Ovary (tissue), 9 donors: ENCODE results near the gene UST. TPM values are rescaled to one million over a fixed set of nuclear protein-coding genes. Genes with fewer than 3 reads are reported as not detected.
"Not testable (repeated sequence)": the region's sequence is repeated elsewhere in the genome, so short reads cannot be mapped to it uniquely, and the experiment has no call there.

Experiments
- DNase-seq, 5 donors: peaks; one replicate each; pipeline ENCODE4 v3.0.0-alpha.2; 2019 to 2020
- H3K27ac ChIP-seq, 2 donors: fragments of 200-600 bp; one replicate each; pipeline versions ENCODE4 v1.5.1 to v1.8.0; 2019 to 2022
- H3K27me3 ChIP-seq: fragments of 200-600 bp; one replicate; pipeline ENCODE4 v1.8.0; 2022
- H3K36me3 ChIP-seq: fragments of 200-600 bp; sonication (generic); one replicate; pipeline ENCODE4 v1.5.1; 2019
- H3K4me1 ChIP-seq: one replicate; pipeline ENCODE4 v1.8.1; 2013; ENCODE audit warnings: mild to moderate bottlenecking, moderate library complexity; ENCODE audit not compliant: insufficient read depth
- H3K4me3 ChIP-seq: fragments of 200-600 bp; sonication (generic); one replicate; pipeline ENCODE4 v1.5.1; 2017
- H3K9me3 ChIP-seq, 2 donors: fragments of 200-600 bp in 1 of 2; sonication (generic) in 1 of 2; one replicate each; pipeline versions ENCODE4 v1.5.1 to v1.8.1; 2013 to 2019; ENCODE audit warnings: mild to moderate bottlenecking in 1 of 2, moderate library complexity in 1 of 2
- EP300 ChIP-seq: sonication (generic); formaldehyde crosslinking; IDR thresholded peaks from one replicate; pipeline ENCODE4 v1.6.1; 2017; ENCODE audit warnings: antibody characterized with exemption
- POLR2A ChIP-seq: fragments of 450-650 bp; IDR thresholded peaks from one replicate; pipeline ENCODE4 v1.6.1; 2017; ENCODE audit warnings: antibody characterized with exemption, mild to moderate bottlenecking, moderate library complexity
- WGBS, 3 donors: extraction: QIAGEN DNeasy Blood & Tissue Kit in 1 of 3; methylation state at CpG; one replicate each; pipeline versions ENCODE4 v1.1.5 to v1.1.7; 2013 to 2017; 5-methylcytosine and 5-hydroxymethylcytosine counted together
- intact Hi-C, 4 donors: fragments of 100-400 bp; cut with DNase I; formaldehyde crosslinking; loops; one replicate each; pipeline versions ENCODE4 v1.11.0 to v1.15.1; 2022 to 2023
- polyA plus RNA-seq, 2 donors: library from polyadenylated mRNA; stranded (reverse); fragments of 200-250 nt in 1 of 2; fragments of 350-450 nt in 1 of 2; fragmentation: Illumina TruSeq in 1 of 2; extraction: RNeasy Lipid Tissue Mini Kit (QIAGEN cat#74804) in 1 of 2; gene quantifications; one replicate each; pipeline ENCODE4 v1.2.3, GENCODE V29; 2013 to 2014
- total RNA-seq, 7 donors: library from RNA; depleted of rRNA in 2 of 7; stranded (reverse); fragments of >200 nt in 2 of 7; fragmentation: NEBNext Ultra II Directional in 3 of 7; extraction: Animal tissue kit (Norgen Biotek cat#: 25700) in 3 of 7; gene quantifications; one replicate each; pipeline versions ENCODE4 v1.1.0 to v1.2.4, GENCODE V29; 2016 to 2023
- TF ChIP-seq, protein P1 (sequence below), 3 donors: fragments of 450-650 bp in 2 of 3; fragments of 200-600 bp in 1 of 3; IDR thresholded peaks; one replicate each; pipeline versions ENCODE4 v1.5.1 to v1.8.0; 2016 to 2022; ENCODE audit warnings: antibody characterized with exemption in 3 of 3, mild to moderate bottlenecking in 1 of 3
- donor health status: DM: no; HTN: no; CAD: no; lungs with moderate emphysema.
- donor health status: DM: no; HTN: no; CAD: no.
- donor health status: Bipolar disorder and iron deficiency.
- donor health status: DM: yes; HTN: yes; CAD: no.
- donor health status: DM: no; HTN: no; CAD: no.
- donor health status: DM: yes; HTN: yes; CAD: no.

The UST gene
- total and polyA plus RNA-seq, 9 donors: 11.8 to 20.1 (median 16.5) TPM

GRCh38 chr6:148873868-148874267, 127.0 kb downstream of the UST start:
- Histone ChIP-seq H3K36me3 (no peaks in the 10 kb centered on the region), H3K27ac (no peak overlapping the region), H3K27me3 (no peaks in the 10 kb centered on the region), H3K4me3 (no peak overlapping the region), H3K9me3 (no peaks in the 10 kb centered on the region), H3K4me1 (peaks cover 4% of the 10 kb centered on the region)
- no peak for DNase-seq
- 83 to 92% (median 89%) methylated on average over 5 of the region's 5 CpGs for WGBS, 3 donors
- TF ChIP-seq POLR2A: no peak
- no peak for TF ChIP-seq EP300
- TF ChIP-seq, protein P1, sequence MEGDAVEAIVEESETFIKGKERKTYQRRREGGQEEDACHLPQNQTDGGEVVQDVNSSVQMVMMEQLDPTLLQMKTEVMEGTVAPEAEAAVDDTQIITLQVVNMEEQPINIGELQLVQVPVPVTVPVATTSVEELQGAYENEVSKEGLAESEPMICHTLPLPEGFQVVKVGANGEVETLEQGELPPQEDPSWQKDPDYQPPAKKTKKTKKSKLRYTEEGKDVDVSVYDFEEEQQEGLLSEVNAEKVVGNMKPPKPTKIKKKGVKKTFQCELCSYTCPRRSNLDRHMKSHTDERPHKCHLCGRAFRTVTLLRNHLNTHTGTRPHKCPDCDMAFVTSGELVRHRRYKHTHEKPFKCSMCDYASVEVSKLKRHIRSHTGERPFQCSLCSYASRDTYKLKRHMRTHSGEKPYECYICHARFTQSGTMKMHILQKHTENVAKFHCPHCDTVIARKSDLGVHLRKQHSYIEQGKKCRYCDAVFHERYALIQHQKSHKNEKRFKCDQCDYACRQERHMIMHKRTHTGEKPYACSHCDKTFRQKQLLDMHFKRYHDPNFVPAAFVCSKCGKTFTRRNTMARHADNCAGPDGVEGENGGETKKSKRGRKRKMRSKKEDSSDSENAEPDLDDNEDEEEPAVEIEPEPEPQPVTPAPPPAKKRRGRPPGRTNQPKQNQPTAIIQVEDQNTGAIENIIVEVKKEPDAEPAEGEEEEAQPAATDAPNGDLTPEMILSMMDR (IDR thresholded peaks at IDR 0.05): no peak
- intact Hi-C loops: no loop called here

DNA sequence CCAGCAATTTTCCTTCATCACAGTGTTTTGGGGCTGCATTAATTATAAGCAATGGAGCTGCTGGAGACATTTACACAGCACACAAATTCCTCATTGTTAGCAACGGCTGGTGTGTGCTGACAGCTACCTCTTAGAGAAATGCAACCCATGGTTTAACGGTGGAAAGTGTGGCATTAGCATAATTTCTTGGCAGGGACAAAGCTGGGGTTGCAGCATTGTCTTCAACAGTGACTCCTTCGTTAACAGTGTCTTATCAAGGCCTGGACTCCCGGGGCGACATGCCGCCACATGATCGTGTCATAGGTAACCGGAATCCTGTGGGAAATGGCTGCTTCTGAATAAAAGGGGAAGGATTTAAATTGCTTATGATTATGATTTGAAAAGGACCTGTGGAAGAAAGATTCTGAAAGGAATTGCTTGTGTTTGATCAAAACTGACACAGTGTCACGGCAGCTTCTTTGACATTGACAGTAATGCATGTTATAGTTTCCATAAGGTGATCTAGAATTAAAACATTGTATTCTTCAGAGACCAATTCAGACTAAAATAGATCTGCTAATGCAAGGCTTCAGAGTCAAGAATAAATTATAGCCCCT, 128.0 kb downstream of the UST start:
- intact Hi-C loops: no loop called here
- no peak overlapping the region for H3K27ac ChIP-seq
- no peak for DNase-seq
- no peak overlapping the region for H3K4me3 ChIP-seq
- H3K9me3 ChIP-seq: no peaks in the 10 kb centered on the region
- H3K36me3 ChIP-seq: no peaks in the 10 kb centered on the region
- peaks cover 9% of the 10 kb centered on the region for H3K4me1 ChIP-seq
- 51 to 60% (median 60%) methylated on average over 9 of the region's 9 CpGs for WGBS, 3 donors
- H3K27me3 ChIP-seq: no peaks in the 10 kb centered on the region
- TF ChIP-seq, protein P1 (IDR thresholded peaks at IDR 0.05): no peak
- TF ChIP-seq POLR2A (no peak), EP300 (no peak)

GRCh38 chr6:148878683-148879082, 131.9 kb downstream of the UST start:
- H3K4me3 ChIP-seq: no peak overlapping the region
- H3K4me1 ChIP-seq: peaks cover 9% of the 10 kb centered on the region
- no peak for DNase-seq
- H3K27me3 ChIP-seq: no peaks in the 10 kb centered on the region
- TF ChIP-seq, protein P1 (IDR thresholded peaks at IDR 0.05): no peak
- TF ChIP-seq EP300: no peak
- TF ChIP-seq POLR2A: no peak
- no peaks in the 10 kb centered on the region for H3K36me3 ChIP-seq
- no peaks in the 10 kb centered on the region for H3K9me3 ChIP-seq
- no peak overlapping the region for H3K27ac ChIP-seq
- intact Hi-C loops: no loop called here
- WGBS, 3 donors: 67 to 82% (median 68%) methylated on average over 5 of the region's 5 CpGs

- H3K27me3 ChIP-seq, H3K4me3 ChIP-seq, H3K36me3 ChIP-seq, H3K9me3 ChIP-seq, H3K27ac ChIP-seq, H3K4me1 ChIP-seq, DNase-seq: not testable (repeated sequence)
- 95 to 97% (median 96%) methylated on average over 7 of the region's 7 CpGs for WGBS, 3 donors
- intact Hi-C loops: loop anchor here in 1 of 4 donors (5.0 kb wide), 1 partner anchor 327 kb away; no protein-coding TSS in a partner anchor
Measured at GRCh38 chr6:148880742-148881141, 133.9 kb downstream of the UST start.

DNA sequence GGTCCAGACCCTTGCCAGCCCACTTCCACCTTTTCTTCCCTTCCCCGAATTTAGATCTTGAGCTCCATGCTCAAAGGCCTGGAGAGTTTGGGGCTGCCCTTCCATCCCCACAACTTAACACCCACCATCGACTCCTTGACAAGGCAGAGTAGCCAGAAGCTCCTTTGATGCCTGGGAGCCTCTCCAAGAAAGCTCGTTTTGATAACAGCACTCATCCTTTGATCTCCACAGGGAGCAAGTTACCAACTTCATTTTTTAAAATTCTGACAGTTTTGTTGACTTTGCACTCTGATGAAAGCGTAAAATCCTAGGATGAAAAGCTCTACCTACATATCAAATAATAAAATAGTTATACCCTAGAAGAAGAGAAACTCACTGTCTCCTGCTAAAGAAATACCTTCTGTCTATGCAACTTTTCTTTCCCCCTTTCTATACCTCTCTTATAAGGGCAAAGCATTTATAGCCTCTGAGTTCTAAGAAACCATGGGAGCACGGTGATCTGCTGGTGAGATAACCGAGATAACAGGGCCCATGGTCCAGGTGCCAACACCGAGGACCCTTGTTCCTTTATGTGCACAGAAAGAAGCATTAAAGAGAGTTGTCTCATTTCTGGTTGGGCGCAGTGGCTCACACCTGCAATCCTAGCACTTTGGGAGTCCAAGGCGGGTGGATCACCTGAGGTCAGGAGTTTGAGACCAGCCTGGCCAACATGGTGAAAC, 134.9 kb downstream of the UST start:
- intact Hi-C loops: loop anchor here in 1 of 4 donors (5.0 kb wide), 1 partner anchor 326 kb away; no protein-coding TSS in a partner anchor
- WGBS, 3 donors: 75 to 78% (median 77%) methylated on average over 9 of the region's 9 CpGs

More for the DNA sequence above, 134.9 kb downstream of the UST start:
- peaks cover 9% of the 10 kb centered on the region for H3K4me1 ChIP-seq
- H3K4me3 ChIP-seq: no peak overlapping the region
- H3K27ac ChIP-seq: no peak overlapping the region
- TF ChIP-seq EP300: no peak
- TF ChIP-seq, protein P1 (IDR thresholded peaks at IDR 0.05): no peak
- no peak for TF ChIP-seq POLR2A
- no peaks in the 10 kb centered on the region for H3K36me3 ChIP-seq
- no peaks in the 10 kb centered on the region for H3K27me3 ChIP-seq
- DNase-seq: no peak
- no peaks in the 10 kb centered on the region for H3K9me3 ChIP-seq
